ENCODE results near the gene FBXO47.

Gene FBXO47

GRCh38 chr17:38891441-38891840 is 75.8 kb downstream of the FBXO47 start:
- Histone ChIP-seq H3K27ac (peak overlapping the region in 8 of 21 experiments; percentile 1 to 90 (median 42)), H3K4me3 (no peak overlapping the region)

- no peak overlapping the region for H3K4me3 ChIP-seq
Observed at GRCh38 chr17:38890410-38890746, 76.8 kb downstream of the FBXO47 start.

GRCh38 chr17:38889745-38890409 is 77.3 kb downstream of the FBXO47 start:
- no peak overlapping the region for H3K4me3 ChIP-seq
- H3K27ac ChIP-seq: peak overlapping the region in 10 of 21 experiments; percentile 4 to 90 (median 44)

More at GRCh38 chr17:38890410-38890746, 76.8 kb downstream of the FBXO47 start:
- peak overlapping the region in 10 of 21 experiments; percentile 8 to 90 (median 44) for H3K27ac ChIP-seq

GRCh38 chr17:38888842-38889241 is 78.4 kb downstream of the FBXO47 start:
- no peak overlapping the region for H3K27ac ChIP-seq
- no peak overlapping the region for H3K4me3 ChIP-seq

GRCh38 chr17:38886643-38887010 is 80.6 kb downstream of the FBXO47 start:
- Histone ChIP-seq H3K4me3 (no peak overlapping the region), H3K27ac (peak overlapping the region in 1 of 21 experiments; percentile 46)

All from skin epidermis (tissue), 12 donors.